NCI-H524 (cell line): ENCODE results near the gene PIH1D2.
A peak's percentile ranks its signal among the peaks of the same experiment; 100 is the strongest.
"Not testable (repeated sequence)": the region's sequence is repeated elsewhere in the genome, so short reads cannot be mapped to it uniquely, and the experiment has no call there.

Experiments
- DNase-seq, 2 experiments: peaks; one replicate each; lab custom pipeline; 2025; lab: John Stamatoyannopoulos, UW

PIH1D2 gene, protein sequence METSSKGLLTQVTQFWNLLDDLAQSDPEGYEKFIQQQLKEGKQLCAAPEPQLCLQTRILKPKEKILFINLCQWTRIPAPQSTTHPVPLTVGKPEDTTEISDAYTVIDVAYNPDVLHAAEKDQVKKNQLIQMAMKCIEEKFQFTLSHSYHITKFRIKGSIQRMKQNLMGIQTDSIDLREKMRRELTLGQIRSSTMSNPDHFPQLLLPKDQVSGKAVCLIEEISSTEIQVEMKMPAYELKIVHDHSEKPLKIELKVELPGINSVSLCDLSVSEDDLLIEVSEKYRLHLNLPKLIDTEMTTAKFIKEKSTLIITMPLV

DNA sequence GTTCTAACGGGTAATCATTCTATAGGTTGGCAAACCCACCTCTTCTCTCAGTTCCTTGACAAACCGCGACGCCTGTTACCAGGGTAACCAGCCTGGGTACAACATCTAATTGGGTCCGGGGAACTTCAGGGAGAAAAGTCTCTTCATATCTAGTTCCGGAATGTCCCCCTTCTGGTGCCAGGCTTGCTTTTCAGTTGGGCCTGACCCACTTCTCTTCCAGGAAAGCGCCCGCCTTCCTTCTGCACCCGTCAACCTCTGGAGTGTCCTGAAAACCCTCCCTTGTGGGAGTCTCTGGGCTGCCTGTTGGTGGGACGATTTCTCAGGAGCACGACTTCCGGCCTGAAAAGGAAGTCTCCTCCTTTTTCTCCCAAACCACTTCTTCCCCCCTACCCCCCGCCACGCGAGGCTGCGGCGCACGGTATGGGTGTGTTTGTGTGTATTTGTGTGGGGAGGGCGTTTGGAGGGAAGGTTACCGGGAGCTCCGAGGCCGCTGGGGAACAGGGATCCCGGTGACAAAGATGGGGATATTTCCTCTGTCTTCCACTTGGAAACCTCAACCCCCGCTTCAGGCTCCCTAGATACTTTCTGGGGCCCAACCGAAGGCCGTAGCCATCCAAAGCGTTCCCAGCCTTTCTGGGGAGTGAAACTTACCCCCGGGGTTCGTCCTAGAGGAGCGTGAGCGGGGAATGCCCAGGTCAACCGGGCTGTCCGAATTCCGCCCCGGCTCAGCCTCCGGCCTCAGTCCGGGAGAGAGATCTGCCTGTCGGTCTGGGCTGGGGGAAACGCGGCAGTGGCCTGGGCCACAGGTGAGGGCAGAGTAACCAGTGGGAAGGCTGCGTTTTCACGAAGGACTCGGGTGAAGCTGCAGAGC lies at the start of gene PIH1D2, which contains the start of gene NKAPD1:
Gene PIH1D2, minus strand, starts transcription at position 77 of the 871 bp plus-strand sequence. CDS start 843 bp downstream, outside the sequence.
Gene NKAPD1, plus strand, starts transcription at position 359 of the 871 bp plus-strand sequence. CDS start 1,276 bp downstream, outside the sequence.
- DNase-seq, result peak; percentile 81 to 88

DNA sequence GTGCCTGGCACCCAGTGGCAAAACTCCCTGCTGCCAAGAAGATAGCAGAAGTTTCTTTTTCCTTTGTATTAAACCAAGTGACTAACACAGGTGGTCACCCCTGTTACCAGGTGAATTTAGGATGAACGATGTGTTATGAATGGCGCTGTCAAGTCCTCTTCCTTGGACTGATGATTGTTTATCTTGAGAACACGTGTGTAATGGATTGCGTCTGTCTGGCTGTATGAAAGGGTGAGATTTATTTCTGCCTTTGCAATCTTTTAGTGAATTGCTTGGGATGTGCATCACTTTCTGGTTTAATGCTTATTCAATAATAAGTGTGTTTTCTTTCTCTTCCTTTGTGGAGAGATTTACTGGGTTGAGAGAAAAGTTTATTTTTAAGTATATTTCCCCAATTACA lies 49.3 kb upstream of the PIH1D2 start:
- no peak for DNase-seq

DNA sequence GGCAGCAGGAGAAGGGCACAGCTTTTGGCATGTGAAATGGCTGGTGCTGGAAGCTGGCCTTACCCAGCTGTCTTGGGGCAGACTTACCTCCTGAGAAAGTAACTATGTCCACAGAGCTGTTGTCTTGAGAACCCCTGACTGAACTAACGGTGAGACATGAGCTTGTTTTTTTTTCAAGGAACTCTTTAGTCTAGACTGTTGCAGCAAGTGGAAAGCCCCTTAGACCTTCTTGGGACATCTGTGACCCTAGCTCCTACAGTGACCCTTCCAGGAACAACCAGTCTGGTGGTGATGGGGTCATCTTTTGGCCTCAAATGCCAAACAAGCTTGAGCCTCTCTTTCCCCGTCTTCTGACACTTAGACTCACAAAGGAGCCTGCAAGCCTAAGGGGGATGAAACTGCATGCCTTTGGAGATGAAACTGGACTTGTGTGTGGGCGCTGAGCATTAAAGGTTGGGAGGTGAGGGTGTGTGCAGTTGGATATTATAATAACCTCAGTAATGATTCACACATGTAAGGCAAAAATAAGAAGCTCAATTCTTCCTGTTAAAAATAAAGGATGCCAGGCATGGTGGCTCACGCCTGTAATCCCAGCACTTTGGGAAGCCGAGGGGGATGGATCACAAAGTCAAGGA lies 48.3 kb upstream of the PIH1D2 start:
- DNase-seq, result no peak

DNA sequence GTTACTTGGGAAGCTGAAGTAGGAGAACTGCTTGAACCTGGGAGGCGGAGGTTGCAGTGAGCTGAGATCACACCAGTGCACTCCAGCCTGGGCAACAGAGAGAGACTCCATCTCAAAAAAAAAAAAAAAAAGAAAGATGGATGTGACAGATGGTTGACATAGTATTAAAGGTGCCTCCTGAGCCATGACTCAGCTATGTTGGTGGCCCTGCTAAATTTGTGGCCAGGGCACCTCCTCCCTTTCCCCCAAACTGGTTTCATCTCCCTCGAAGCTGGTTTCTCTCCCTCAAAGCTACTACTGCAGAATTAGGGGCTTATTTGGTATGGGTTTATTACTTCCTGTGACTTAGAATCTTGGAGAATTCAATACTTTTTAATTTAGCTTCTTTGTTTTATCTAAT lies 44.4 kb upstream of the PIH1D2 start:
- peak in 1 of 2 experiments; percentile 18 for DNase-seq

DNA sequence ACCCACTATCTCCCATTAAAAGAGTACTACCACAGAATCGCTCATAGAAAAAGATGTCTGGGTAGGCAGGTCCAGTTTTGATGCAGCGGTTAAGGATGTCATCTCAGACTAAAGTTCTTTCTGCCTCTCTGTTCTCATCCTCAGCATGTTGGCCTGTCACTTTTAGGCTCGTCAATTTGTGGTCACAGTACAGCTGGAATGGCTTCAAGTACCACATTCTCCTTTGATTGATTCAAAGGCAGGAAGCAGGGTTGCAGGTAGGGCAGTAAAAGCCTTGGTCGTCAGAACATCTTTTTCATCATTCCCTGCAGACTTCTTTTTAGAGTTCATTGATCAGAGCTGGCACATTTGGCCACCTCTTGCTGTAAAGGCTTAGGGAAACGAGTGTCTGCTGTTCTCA lies 41.6 kb upstream of the PIH1D2 start:
- DNase-seq, result no peak

DNA sequence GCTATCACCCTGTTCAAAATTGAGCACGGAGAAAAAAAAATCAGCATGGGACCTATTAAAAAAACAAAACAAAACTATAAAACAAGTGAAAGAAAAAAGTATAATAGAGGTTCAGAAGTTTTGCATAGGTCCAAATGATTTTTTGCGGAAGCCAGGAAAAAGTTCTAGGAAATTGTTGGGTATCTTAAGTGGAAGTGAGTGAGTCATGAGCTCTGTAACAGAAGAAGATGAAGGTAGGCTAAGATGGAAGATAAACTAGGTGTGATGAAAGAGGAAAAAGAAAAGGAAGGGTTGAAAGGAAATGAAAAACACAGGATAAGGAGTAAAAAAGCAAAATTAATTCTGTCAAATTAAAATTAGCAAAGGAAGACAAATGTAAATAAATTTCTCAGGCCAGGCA lies 40.6 kb upstream of the PIH1D2 start:
- no peak for DNase-seq

DNA sequence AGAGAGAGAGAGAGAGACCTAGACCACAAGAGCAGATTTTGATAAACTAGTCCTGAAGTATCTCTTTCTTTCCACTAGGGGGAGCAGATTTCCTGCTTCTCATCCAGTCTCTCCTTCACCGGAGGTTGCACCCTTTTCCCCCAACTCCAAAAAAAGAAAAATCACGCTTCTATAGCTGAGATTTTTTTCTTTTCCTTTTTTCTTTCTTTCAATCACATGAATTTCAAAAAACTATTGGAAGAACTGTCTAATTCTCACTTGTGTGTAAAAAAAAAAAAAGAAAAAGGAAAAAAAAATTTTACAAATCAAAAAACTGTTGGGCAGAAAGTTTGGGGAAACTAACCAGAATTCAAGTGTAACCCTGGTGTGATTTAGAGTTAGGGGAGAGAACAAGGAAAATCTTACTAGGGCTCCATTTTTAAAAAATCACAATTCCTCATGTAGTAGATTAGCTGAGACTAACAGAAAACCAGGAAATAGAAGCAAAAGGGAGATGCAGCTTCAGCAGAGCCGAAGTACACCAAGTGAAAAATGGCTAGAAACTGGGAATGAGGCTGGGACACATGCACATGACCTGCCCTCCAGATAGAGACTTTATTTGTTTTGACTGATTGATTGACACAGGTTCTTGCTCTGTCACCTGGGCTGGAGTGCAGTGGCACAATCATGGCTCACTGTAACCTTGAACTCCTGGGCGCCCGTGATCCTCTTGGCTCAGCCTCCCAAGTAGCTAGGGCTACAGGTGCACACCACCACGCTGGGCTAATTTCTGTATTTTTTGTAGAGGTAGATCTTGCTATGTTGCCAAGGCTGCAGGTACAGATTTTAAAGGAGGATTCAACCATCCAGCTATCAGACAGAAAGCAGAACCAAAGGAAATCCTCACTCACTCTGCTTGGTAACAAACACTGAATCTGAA lies 40.0 kb upstream of the PIH1D2 start:
- DNase-seq, result peak in 1 of 2 experiments; percentile 63

DNA sequence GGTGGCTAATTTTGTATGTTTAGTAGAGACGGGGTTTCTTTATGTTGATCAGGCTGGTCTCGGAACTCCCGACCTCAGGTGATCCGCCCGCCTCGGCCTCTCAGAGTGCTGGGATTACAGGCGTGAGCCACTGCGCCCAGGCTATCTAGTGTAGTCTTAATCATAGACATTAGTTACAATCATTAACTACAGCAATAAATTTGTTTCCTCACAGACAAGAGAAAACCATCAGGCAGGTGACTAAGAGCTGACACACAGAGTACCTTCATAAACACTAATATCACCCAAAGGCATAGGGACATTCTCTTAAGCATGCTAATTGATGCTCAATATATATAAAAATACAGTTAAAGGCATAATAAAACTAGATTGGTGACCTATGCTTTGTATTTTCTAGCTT lies 32.3 kb upstream of the PIH1D2 start:
- DNase-seq, result no peak

DNA sequence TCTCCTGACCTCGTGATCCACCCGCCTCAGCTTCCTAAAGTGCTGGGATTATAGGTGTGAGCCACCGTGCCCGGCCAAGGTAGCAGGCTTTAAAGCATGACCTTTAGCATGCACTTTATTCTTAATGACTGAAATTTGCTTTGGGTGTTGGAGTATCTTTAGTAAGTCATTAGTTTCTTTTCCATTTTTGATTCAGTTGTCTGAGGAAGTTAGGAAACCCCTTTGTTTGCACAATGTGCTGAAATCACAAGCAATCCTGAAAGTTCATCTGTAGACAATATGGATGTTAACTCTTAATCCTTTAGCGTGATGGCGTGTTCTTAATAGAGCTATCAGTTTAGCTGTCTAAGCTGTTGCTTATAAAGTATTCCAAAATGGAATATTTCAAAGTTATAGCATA lies 29.6 kb upstream of the PIH1D2 start:
- no peak for DNase-seq

DNA sequence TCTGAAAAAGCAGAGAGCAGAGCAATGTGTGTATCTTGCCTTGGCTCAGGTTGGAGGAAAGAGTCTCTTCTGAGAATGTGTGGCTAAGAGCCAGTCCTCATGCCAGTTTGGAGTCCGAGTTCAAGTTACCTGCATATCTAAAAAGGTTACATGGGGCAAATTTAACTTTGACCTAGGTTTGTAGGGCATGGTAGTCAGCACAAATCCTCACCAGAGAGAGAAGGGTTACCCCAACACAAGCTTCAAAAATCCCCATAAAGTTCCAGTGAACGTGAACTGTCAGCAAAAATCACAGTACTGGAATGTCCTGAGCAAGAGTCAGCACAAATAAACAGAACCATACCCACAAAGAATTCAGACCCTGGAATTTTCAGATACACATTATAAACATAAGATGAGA lies 26.6 kb upstream of the PIH1D2 start:
- no peak for DNase-seq

DNA sequence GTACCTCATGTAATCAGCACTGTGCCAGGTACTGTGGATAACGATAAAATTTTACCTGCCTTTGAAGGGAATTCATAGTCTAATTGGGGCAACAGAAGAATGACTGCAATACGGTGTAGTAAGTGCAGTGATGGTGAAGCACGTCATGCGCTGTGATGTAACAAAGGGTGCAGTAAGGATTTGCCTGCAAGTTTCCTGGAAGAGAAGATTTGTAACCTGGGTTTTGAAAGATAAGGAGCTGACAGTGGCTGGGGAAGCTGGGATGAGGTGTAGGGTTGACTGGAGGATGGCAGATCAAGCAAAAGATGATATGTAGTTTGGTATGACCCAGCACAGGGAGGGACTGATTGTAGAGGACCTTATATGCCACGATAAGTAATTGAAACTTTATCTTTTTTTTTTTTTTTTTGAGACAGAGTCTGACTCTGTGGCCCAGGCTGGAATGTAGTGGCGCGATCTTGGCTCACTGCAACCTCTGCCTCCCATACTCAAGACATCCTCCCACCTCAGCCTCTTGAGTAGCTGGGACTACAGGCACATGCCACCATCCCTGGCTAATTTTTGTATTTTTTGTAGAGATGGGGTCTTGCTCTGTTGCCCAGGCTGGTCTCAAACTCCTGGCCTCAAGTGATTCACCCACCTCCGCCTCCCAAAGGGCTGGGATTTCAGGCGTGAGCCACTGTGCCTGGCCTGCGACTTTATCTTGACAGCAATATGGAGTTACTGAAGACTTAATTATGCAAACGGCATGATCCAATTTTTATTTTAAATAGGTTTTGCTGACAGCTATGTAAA lies 24.1 kb upstream of the PIH1D2 start:
- DNase-seq, result no peak

DNA sequence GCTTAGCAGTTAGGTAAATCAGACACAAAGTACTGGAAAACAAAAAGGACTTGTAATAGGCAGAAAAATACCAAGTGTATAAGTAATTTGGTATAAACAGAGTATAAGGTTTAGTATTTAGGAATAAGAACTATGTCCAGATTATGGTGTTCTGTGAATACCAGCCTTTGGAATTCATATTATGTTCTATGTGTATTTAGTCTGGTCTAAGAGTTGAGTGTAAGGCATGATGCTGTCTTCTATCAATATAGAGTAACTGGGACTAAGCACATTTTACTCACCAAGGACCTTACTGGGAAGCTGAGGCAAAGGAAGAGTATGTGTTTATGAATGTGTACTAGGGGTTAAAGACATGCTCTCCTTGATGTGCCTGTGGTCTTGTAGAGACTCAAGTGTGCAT lies 22.4 kb upstream of the PIH1D2 start:
- no peak for DNase-seq

DNA sequence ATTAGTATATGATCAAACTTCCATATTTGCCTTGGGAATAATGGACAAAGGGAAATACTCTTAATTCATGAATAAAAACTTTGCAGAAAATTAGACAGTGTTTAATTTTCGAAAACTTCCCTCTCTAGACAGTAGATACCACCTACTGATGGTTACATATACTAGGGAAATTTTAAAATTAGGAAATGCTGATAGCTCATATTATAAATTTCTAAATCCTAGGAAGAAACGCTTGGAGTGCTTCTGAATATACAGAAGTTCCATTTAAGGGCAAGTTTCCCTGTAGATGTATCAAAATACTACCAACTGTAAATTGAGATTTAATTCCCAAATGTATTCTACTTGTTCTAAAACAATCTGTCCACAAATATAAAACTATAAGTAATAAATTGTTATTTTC lies 21.5 kb upstream of the PIH1D2 start:
- not testable (repeated sequence) for DNase-seq

DNA sequence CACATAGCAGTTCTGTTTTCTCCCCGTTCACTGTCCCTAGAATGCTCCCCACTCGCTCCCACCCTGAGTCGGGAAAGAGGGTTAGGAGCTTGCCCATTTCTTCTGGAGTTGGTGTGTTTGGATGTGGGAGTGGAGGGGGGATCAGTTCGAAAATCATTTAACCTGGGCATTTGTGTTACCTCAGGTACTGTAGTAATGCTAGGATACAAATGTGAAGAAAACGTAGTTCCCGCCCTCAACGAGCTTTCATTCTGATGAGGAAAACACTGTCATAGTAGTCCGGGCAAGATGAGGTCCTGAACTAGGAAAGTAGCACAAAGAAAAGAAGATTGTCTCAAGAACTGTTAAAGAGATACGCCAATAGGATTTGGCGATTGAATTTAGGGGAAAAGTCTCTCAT lies 13.4 kb upstream of the PIH1D2 start:
- DNase-seq, result no peak

DNA sequence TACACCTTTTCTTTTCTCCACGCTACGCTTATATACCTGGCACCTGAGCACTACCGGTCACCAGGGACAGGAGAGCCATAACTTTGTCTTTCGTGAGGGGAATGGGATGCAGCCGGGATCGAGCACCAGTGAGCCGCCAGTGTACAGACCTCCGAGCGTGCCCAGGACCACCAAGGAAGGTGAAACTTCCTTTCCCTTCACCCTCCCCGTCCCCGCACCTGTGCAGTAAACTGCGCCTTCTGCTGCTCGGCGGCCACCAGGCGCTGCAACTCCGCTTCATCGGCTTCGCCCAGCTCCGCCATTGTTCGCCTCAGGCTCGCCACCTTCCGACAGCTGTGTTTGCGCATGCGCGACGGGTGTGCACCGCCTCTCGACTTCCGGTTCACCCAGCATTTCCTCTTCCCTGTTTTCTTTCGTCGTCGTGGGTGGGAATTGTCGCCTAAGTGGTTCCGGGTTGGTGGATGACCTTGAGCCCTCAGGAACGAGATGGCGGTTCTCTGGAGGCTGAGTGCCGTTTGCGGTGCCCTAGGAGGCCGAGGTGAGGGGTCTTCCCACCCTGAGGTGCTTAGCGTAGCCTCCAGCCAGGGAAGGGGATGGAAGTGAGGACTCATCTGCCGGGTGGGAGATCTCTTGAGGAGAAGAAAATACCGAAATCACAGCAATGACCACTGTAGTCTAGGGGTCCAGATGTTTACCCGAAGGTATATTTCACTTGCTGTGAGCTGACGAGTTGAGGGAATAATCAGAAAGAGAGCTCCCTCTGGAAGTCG lies 12.8 kb upstream of the PIH1D2 start, which contains the start of the genes SDHD and TIMM8B:
Gene SDHD, plus strand, starts transcription at position 452 of the 770 bp plus-strand sequence. Its CDS starts 35 bp downstream, at position 487.
Gene TIMM8B, minus strand, starts transcription at position 335 of the 770 bp plus-strand sequence. Its CDS starts 33 bp downstream, at position 302.
- DNase-seq, result peak; percentile 95 to 96

DNA sequence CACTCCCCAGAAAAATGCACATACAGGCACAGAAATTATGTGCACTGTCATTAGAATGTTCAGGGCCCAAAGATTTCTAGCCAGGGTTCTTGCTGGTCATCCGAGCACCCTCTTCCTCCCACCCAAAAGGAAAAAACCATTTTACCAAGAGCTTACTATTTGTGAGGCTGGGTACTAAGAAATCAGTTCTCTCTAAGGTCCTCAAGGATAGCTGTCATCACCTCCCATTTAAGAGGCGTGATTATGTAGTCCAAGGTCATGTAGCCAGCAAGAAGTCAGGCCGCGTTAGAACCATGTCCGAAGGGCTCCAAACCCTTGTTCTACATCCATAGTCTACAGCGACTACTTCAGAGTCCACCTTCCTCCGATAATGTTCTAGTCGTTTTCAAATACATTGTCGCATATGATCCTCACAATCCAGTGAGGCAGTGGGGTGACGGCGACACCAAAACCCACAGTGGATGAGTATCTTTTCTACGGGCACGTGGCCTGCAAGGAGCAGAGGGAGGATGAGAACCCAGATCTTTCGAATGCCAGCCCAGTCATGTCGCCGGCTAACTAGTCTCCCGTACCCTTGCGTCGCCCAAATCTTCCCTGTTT lies 12.1 kb upstream of the PIH1D2 start:
- DNase-seq, result no peak

DNA sequence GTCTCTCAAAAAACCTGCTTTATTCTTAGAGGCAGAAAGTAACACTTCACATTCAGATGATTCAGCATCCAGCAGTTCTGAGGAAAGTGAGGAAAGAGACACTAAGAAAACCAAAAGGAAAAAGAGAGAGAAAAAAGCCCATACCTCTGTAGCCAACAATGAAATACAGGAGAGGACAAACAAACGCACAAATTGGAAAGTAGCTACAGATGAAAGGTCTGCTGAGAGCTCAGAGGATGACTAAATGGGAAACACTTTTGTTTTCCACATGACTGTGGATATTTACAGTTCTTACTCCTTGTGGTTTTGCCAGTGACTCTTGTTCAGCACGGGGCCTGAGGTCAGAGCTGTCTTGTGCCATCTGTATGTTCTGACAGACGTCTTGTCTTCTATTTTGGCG lies 8.9 kb upstream of the PIH1D2 start:
- no peak for DNase-seq

DNA sequence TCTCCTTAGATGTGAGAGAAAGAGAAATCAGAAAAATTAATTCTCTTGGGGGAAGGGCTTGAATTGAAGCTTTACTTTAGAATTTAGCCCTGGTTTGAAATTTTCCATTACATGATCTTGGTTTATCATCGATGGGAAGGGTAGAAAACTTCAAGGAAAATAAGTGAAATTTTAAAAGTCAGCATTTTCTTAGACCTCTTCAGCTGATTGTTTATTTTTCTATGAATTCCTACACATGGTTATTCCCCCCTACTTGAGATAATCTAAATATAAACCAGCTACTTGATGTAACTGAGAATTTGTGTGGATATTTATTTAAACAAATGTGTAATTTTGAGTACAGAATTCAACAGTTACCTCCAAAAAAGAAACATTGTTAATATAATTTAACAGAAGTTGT lies 10.9 kb downstream of the PIH1D2 start:
- DNase-seq, result no peak

DNA sequence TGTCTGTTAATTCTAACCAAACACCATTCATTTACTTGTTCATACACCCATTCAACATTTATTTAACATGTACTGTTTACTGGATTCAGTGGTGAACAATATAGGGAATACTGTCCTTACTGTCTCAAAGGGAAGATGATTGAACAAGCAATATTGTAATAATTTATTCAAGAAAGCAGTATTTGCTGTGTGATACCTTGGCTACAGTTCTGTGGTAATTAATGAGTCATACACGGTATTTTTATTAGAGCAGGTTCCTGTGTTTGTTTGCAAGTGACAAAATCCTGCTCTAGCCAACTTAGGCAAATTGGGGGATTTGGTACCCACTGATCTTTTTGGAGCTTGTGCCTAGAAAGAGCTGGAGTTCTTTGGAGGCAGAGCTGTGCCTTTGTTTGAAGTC lies 15.7 kb downstream of the PIH1D2 start:
- no peak for DNase-seq
